Right kidney (tissue), 9 donors: ENCODE results near the gene IL31RA.
"Not testable (repeated sequence)": the region's sequence is repeated elsewhere in the genome, so short reads cannot be mapped to it uniquely, and the experiment has no call there.

Source experiments
- DNase-seq: peaks from one replicate; pipeline ENCODE4 v3.0.0-alpha.2; 2016
- long read RNA-seq, 8 donors: transcript quantifications; one replicate each; lab custom pipeline, GENCODE V29; 2026

Gene IL31RA
- long read RNA-seq, donor 1: 0 reads
- long read RNA-seq, donor 2: 0 reads
- long read RNA-seq, donor 3: 0 reads
- long read RNA-seq, donor 4: 0 reads
- long read RNA-seq, donor 5: 0 reads
- long read RNA-seq, donor 6: 0 reads
- long read RNA-seq, donor 7: 0 reads
- long read RNA-seq, donor 8: 0 reads

DNA sequence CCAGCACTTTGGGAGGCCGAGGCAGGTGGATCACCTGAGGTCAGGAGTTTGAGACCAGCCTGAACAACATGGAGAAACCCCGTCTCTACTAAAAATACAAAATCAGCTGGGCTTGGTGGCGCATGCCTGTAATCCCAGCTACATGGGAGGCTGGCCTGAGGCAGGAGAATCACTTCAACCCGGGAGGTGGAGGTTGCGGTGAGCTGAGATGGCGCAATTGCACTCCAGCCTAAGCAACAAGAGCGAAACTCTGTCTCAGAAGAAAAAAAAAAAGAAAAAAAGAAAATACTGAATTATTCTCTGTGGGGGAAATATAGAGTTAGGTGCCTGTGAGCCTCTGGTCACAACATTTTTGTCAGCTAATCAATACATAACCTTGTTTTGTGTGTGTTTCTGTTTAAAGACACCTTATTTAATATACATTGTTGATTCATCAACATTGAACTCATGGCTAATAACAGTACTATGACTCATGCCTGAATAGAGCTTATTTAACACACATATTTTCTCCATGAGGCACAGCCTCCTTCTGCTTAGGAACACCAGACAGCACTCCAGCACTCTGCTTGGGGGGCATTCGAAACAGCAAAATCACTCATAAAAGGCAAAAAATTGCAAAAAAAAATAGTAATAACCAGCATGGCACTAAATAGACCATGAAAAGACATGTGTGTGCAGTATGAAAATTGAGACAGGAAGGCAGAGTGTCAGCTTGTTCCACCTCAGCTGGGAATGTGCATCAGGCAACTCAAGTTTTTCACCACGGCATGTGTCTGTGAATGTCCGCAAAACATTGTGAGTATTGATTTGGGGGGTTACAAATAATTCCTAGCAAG lies at the start of gene IL31RA:
Gene IL31RA (plus strand): TSS at position 519 of the 836 bp plus-strand sequence. CDS start 214 bp downstream, at position 733.
- DNase-seq: no peak

DNA sequence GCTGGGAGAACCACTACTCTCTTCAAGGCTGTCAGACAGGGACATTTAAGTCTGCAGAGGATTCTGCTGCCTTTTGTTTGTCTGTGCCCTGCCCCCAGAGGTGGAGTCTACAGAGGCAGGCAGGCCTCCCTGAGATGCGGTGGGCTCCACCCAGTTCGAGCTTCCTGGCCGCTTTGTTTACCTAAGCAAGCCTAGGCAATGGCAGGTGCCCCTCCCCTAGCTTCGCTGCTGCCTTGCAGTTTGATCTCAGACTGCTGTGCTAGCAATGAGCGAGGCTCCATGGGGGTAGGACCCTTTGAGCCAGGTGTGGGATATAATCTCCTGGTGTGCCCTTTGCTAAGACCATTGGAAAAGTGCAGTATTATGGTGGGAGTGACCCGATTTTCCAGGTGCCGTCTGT lies 42.3 kb upstream of the IL31RA start:
- not testable (repeated sequence) for DNase-seq

DNA sequence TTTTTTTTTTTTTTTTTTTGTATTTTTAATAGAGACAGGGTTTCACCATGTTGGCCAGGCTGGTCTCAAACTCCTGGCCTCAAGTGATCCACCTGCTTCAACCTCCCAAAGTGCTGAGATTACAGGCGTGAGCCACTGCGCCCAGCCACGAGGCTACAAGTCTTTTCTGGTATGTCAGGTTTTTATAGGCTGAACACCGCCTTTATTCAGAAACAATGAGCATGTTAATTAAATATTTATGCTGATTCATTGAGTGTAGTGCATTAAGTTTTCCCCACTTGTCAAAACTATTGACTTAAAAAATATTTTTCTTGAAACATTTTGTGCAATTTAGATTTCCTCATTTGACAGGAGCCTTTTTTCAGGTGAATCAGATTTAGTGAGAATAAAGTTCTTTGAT lies 35.2 kb upstream of the IL31RA start:
- DNase-seq: not testable (repeated sequence)

DNA sequence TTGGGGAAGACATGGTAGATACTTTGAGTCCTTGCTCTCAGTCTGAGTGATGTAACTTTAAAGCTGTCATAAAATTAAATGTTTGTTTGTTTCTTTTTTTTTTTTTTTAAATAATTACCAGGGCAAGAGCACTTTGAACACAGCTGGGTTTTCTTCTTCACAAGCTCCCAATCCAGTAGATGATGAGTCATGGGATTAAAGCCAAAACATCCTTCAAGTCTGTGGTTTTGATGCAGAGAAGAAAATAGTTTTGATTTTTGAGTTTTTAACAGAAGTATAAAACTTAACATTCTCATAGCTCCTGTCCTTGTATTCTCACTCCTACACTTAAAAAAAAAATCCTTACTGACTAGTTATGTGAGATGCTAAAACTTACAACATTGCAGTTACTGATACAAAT lies 34.8 kb upstream of the IL31RA start:
- DNase-seq: no peak

DNA sequence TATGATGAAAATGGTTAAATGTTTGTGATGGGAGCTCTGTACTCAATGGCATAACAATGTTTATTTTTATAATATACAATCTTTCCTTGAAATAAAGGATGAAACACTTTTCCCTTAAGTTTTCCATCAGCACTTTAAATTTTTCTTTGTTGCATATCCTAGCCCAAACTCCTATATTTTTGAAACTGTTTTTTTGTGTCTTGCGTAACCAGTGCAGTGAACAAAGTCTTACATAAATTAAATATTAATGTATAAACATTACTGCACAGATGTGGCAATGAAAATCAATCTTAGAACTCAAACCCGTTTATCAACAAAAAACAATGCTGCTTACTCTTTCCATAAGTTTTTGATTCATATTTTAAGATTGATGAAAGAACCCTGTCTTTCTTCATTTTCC lies 34.1 kb upstream of the IL31RA start:
- DNase-seq: no peak

DNA sequence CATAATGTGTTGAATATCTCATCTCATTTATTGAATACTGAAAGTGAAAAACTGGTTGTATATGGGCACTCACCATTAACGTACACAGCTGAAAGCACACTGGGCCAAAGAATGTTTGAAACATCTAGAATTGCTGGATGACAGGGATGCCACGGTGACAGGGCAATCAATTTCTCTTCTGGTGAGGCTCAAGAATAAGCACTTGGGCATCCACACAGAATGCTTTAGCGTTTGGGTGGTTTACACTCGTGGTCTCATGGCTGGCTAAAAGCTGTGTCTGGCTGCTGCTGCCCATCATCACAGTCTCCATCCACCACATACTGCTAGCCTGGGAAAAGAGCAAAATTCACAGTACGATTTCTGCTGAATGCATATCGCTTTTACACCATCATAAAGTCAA lies 30.7 kb upstream of the IL31RA start:
- no peak for DNase-seq

DNA sequence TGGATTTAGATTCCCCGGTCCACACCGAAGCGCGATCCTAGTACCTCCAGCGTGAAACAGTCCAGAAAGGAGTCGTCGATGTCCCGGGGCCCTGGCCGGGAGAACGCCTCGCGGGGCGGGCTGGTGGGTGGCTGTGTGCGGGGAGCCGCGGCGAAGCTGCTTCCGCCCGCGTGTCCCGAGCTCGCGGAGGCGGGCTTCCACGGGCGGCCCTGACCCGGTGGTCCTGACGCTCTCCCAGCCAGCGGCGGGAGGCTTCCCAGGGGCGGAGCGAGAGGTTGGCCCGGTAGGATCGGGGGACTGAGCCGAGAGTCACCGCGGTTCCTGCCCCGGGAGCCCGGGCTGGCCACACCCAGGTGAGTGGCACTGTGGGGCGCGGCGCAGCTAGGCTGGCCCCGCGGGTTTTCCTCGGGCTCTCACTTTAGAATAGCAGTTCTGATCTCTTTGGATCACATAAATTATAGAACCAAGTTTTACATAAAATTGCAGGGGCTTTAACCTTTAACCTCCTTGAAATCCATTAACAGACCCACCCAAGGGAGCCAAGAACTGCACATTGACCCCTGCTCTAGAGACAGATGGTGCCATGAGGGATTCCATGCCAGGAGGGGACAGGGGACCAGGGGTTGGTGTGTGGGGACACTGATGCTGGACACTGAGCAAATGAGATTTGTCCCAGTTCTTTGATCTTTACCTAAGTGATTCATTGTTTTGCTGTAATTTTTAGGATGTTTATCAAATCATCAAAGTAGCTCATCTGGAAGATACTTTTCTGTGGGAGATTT lies 29.2 kb upstream of the IL31RA start:
- DNase-seq: peak; percentile 56

DNA sequence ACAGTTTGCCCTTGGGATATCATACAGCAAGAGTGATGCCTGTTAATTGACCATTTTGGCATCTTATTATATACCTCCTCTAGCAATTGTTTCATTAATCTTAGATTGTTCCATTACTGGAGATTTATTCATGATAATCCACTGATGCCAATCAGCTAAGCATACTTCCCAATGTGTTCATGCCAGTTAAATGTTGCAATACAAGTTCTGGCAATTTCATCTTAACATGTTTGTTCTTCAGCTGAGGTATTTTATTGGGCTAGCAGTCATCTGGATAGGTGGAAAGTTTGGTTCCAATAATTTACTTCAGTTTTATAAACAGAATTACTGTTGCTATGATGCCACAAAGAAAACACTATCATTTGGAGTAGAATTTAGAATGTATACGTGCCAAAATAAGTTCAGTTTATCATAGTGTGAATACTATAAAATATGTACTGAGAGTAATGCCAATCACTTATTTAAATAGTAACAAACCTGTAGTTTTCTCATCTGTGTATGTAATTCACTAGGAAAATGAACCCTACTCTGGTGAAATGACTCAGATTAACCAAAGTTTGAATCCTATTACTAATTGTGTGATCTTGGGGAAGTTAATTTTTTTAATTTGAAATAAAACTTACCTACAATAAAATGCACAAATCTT lies 27.9 kb upstream of the IL31RA start:
- DNase-seq: no peak

DNA sequence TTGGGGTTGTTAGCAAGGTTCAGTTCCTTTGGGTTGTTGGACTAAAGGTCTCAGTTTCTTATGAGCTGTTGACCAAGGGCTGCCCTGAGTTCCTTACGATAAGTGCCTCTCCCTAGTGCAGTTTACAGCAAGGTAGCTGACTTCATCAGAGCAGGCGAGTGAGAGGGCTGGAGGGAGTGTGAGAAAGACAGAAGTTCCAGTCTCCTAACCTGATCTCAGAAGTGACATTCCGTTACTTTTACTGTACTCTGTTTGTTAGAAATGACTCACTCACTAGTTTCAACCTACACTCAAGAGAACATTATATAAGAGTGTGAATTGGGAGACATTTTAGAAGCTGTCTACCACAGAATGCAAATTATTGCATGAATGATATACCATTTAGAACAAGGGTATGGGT lies 21.2 kb upstream of the IL31RA start:
- no peak for DNase-seq

DNA sequence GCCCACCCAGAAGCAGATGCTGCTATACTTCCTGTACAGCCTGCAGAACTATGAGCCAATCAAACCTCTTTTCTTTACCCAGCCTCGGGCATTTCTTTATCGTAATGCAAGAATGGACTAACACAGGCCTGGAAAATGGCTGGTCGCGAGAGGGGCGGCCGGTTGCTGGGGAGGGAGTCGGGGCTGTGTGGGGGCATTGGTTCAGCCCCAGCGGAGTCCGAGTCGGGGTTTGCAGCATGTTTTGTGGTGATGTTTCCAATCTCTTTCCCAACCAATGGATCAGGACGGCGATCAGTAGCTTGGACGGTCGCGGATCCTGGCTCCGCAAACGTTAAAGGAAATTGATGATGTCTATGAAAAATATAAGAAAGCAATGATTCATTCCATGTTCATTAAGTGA lies 18.7 kb upstream of the IL31RA start:
- DNase-seq: no peak

DNA sequence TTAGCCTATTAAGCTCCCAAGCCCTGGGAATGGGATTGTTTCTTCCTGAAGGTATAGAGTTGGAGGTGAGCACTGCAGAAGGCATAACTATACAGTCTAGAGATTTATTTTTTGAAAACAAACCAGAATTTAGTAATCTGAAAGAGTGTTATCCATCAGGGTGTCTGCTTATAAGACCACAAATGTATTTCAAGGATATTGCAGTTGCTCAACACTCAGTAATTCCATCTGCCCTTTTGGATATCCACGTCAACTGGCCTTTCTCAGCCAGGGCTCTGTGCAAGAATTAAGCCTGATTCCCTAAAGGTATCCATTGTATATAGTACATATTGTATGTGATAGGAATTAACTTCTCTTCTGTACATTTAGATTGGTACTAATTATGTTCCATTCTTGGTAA lies 15.0 kb upstream of the IL31RA start:
- DNase-seq: no peak

DNA sequence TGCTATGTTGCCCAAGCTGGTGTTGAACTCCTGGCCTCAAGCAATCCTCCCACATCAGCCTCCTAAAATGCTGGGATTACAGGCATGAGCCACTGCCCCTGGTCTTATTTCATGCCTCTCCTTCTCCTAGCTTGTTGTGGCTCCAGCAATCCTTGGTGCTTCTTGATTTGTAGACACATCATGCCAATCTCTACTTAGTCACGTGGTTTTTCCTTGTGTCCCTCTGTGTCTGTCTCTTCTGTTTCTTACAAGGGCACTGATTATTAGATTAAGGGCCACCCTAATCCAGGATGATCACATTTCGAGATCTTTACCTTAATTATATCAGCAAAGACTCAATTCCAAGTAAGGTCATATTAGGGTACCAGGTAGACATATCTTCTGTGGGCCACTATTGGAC lies 9.2 kb upstream of the IL31RA start:
- no peak for DNase-seq

DNA sequence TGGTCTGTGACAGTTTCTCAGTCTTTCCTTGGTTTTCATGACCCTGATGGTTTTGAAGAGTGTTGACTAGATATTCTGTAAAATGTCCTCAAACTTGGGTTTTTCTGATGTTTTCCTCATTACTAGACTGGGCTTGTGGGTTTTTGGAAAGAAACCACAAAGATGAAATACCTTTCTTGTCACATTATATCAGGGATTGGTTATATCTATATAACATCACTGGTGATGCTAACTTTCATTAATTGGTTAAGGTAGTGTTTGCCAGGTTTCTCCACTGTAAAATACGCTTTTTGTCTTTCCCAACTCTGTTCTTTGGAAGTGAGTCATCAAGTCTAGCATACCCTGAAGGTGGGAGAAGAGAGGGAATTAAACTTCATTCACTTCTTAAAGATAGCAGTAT lies 3.3 kb upstream of the IL31RA start:
- DNase-seq: no peak

DNA sequence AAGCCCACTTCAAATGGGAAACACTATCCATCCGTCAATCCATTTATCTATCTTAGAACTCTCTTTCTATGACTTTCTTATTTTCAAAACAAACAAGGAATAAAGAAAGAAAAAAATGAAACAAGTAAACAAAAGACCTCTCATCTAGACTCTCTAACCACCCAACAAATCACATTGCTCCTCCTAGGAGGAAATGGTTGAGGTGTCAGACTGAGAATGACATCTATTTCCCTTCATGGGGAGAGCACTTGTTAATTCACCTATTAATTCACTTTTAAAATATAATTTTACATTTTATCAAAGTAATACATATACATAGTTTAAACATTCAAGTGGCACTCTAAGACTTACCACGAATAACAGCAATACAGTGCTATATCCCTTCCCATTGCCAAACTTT lies 2.4 kb upstream of the IL31RA start:
- no peak for DNase-seq

DNA sequence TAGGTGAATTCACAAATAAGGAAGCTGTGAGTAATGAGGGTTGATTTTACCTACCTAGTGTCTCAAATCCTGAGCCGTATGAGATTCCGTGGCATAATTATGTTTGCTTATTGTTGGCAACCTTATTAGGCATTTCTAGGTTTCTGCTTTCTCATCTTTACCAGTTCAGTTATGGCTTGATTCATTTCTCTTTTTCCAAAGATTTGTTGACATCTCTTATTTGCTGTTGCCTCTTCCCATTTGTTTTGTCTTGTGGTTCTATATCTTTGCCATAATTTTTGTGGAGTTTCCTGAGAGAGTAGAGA lies 470 bp downstream of the IL31RA start:
- no peak for DNase-seq

DNA sequence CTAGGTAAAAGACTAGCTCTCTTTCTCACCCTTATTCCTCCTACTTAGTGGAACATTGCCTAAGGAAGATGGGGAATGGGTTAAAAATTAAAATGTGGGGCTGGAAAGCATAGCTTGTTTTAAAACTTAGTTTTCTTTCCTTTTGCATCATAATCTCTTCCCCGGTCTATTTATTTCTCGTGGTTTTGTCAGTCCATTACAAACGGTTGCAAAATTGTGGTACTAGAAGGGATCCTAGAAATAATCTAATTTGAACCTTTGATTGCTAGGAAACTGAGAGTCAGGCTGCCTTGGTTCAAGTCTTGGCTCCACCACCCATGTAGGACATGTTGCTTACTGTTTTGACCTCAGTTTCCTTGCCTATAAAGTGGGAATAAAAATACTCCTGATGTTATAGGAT lies 1.3 kb downstream of the IL31RA start:
- DNase-seq: no peak

DNA sequence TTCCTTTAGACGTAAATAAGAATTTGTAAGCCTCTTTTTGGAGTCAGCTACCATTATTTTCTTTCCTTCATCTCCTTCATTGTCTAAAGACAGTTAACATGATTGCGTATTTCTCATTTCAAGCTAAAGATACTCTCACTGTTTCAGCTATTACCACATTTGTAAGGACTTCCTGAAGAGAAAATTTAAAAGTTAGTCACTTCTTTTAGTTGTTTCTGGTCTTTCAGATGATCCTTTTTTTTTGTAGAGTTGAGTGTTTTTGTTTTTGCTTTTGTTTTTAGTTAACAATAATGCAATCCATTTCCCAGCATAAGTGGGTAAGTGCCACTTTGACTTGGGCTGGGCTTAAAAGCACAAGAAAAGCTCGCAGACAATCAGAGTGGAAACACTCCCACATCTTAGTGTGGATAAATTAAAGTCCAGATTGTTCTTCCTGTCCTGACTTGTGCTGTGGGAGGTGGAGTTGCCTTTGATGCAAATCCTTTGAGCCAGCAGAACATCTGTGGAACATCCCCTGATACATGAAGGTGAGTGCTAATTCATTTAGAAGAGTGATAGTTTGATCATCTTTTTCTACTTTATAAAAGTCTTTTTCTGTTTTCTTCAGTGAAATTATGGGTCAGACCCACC lies 2.0 kb downstream of the IL31RA start:
- DNase-seq: no peak

DNA sequence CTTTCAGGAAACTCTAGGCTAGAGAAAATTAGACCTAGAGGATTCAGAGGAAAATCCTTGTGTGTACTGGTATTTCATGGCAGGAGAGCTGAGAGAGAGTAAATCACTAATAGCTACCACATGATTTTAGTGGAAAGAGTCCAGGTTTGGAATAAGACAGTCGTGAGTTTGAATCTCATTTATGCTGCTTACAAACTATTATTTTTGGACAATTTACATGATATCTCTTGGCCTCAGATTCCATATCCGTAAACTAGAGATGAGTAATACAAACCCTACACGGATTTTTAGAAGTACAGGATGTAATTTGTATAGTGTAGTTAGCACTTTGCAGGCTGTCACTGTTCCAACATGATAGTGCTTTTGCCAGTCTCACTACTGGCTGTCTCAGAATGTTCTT lies 2.7 kb downstream of the IL31RA start:
- no peak for DNase-seq

DNA sequence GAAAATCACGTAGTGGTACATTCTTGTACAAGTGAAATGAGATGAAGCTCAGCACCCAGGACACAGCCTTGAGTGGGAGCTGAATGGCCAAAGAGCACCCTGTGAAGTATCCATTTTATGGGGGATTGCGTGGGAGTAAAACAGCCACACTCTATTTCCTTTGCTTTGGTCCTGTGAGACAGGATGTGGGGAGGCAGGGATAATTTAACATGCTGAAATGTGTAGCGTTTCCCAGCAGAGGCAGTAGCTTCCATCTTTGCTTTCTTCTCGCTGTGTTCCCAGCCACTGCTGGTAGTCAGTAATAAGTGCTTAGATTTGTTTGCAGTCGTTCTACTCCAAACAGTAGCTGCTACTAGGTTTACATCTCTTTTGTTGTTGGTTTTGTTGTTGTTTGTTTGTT lies 4.4 kb downstream of the IL31RA start:
- DNase-seq: no peak

DNA sequence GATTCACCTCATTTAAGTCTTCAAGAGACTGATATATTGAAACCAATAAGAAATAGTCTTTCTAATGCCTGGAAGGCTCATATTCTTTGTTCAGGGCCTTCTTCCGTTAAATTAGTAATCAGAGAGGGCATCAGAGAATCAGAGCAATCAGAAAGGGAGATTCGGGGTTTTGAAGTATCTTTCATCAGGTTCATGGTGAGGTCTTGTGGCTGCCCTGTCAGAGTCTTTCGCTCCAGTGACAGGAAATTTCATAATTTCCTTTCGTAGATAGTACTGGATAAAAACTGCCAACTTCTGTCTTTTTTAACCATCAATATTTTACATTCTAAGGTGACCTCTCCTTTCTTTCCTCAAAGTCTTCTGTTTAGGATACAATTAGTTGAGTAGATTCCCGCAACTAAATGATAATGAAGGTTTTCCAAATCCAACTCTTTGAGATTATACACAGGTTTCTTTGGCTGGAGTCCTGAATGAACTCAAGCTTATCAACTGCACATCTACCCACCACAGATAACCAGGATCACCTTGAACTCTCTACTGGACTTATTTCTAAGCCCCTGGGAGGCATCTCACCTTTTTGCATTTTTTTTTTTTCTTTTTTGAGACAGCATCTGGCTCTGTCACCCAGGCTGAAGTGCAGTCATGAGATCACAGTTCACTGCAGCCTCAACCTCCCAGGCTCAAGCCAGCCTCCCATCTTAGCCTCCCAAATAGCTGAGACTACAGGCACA lies 5.5 kb downstream of the IL31RA start:
- DNase-seq: no peak

DNA sequence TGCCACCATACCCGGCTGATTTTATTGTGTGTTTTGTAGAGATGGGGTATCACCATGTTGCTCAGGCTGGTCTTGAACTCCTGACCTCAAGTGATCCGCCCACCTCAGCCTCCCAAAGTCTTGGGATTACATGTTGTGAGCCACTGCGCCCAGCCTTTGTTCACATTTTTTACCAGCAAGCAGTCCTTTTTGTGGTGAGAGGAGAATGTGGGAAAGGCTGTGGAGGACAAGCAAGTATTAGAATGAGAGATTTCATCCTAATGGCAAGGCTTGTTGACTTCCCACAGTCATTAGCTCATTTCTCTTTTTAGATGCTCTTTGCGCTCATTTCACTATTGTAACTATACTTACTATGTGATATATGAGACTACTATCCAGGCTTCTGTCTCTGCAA lies 6.1 kb downstream of the IL31RA start:
- no peak for DNase-seq

DNA sequence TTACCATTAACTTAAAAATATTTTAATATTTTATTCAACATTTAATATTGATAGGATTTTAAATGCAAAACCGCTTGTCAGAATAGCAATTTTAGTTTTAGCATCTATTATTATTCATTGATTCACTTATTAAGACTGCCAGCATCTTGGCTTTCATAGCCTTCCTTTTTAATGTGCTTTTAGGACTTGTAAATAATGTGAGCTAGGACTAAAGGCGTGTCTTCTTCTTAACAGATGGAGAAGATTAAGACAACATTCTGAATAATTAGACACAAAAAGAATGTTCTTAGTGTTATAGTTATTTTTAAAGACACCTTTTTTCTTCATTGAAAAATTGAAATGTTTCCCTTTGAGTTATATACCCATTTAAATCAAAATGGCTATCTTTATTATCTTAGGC lies 6.9 kb downstream of the IL31RA start:
- no peak for DNase-seq
